Colon (tissue), 2 donors: Measurements from ENCODE around the gene BGN.

Source experiments
- FAIRE-seq: peaks from 2 replicates; lab custom pipeline; 2012; peaks lifted over from hg19 to GRCh38; lab: Jason Lieb, UNC
- donor health status: control.
- donor health status: control.

BGN gene

DNA sequence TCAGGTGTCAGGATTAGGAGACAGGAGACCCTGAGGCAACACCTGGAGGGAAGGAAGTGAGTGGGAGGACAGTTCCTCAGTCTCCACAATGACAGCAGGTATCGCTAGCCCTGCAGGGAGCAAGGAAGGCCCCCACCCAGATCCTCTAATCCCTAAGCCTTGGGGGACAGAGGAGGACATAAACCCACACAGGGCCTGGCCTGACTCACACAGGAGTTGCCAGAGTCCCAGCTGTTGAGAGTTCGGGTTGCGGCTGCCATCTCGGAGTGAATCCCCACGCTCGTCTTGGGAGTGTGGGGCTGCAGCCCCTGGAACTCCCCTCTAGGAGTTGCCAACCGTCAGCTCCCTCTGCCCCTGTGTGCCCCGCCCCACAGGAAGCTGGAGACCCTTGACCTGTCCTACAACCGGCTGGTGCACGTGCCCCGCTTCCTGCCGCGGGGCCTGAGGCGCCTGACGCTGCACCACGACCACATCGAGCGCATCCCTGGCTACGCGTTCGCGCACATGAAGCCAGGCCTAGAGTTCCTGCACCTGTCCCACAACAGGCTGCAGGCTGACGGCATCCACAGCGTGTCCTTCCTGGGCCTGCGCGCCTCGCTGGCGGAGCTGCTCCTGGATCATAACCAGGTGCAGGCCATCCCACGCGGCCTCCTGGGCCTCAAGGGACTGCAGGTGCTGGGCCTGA, 9.2 kb upstream of the BGN start:
- FAIRE-seq, result no peak

DNA sequence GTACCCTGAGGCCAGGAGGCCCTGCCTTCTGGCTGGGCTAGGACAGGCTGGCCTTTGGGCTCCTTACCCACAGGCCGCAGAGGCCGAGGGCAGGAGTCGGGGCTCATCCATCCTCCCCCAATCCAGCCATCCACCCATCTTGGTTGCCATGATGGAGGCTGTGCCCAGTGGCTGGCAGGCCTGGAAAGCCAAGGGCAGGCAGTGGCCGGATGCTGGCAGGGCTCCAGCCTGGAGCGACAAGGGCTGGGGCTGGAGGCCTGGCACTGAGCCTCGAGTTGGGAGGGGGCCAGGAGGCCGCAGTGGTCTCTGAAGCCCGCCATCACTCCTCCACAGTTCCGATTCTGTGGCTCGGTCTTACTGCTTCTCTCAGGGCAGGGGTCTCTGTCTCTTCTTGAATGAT, 8.6 kb upstream of the BGN start:
- FAIRE-seq, result no peak

DNA sequence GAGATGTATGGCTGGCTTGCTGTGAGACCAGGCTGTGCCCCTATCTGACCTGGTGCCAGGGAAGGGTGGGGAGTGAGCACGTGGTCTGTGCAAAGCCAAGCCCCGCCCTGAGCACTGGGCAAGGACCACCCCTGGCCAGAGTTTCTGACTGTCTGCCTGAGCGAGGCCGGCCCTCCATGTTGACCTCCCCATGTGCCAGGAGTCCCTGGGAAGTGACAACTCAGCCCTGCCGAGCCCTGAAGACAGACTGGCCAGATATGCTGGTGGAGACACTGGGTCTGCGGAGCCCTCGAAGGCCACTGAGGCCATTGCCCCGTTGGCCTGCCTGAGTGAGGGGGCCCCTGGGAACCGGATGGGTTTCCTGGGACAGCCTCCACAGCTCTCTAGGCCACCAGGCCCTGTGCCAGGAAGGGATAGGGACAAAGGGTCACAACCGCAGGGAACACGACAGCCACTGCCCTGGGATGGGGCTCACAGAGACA, 7.1 kb upstream of the BGN start:
- FAIRE-seq, result no peak

DNA sequence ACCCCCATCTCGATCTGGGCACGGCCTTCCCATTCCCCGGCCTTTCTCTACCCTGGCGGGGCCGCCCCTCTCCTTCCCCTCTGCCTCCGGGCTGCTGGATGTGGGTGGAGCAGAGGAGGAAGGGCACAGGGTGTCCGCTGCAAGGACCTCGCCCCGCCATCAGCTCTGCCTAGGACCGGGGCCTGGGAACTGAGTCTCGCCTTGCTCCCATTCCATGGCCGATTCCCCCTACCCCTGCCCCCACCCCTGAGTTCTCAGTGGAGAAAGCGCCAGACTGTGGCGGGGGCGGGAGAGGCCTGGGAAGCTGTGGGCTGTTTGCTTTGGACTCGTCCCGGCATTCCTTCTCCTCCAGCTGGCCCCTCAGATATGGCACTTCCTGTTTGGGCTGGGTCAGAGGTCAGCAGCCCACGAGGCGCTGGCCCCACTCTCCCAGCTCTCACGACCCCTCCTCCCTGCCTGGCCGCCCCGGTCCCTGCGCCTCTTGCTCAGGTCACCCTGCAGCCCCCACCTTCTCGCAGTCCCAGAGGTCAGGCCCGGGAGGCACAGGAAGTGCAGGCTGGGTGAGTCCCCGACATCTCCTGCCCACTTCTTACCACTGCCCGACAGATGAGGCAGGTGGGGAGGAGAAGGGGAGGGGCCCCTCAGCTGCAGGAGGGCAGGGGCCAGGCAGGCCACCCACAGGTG, 6.4 kb upstream of the BGN start:
- FAIRE-seq, result no peak

DNA sequence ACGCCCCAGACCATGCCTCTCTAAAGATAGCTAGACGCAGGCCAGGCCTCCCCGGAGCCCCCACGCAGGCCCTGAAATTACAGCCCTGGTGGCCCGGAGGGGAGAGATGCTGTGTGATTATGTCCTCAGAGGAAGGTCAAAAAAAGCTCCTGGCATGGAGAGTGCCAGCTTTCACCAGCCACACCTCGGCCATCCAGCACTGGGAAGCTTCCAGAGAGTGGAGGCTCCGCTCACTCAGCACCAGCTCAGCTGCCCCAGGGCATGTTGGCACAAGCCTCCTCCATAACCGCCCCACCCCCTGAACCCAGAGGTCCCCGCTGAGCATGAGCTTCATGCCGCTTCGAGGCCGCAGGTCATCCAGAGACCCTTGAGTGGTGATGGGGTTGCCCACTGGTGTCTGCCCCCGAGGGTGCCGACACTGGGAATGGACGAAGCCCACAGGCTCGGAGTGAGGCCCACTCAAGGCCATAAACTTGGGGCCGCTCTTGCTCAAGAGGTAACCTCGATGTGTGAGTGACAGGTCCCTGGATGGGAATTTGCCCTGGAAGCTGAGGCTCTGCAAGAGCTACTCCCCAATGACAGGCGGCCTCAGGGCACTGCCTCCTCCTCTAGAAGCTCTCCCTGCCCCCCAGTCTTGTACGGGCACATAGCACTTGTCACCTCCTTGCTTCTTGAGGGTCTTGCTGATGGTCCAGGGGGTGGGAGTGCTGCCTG, 4.4 kb upstream of the BGN start:
- no peak for FAIRE-seq

DNA sequence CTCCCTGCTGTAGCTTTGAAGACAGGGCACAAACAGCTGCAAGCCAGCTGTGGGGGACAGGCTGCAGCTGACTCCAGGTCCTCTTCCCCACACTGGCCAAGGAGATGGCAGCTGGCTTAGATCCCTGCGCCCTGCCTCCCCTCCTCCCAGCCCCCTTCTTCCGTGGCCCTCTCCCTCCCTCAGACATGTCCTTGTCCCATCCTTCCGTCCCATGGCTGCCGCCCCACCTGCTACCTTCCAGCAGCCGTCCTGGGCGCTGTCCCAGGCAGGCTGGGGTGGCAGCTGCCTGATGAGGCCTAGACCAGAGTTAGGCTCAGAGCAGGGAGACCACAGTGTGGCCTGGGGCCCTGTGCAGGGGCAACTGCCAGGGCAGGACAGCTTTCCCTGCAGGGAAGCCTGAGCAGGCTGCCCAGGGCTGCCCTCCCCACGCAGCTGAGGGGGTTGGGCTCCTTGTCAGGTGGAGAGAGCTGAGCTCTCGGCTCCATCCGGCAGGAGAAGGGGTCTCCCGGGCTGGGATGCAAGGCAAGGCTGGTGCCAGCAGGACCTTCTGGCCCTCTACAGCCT, 3.3 kb upstream of the BGN start:
- FAIRE-seq, result no peak

DNA sequence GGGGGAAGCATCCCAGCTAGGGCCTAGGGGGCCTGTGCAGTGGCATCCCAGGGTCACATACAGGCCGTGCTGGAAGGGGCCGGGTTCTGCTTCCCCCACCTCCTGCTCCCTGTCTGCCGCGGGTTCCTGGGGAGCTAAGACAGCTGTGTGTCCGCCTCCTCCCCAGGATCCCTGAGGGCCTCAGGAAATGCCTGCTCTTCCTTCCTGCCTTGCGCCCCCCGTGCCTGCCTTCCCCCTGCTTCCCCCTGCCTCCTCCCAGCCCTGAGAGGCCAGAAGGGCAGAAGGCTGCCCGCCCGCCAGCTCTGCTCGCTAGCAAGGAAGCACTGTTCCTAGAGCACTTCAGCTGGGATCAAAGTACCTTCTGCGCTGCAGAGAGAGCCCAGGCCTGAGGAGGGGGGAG, 2.9 kb upstream of the BGN start:
- no peak for FAIRE-seq

DNA sequence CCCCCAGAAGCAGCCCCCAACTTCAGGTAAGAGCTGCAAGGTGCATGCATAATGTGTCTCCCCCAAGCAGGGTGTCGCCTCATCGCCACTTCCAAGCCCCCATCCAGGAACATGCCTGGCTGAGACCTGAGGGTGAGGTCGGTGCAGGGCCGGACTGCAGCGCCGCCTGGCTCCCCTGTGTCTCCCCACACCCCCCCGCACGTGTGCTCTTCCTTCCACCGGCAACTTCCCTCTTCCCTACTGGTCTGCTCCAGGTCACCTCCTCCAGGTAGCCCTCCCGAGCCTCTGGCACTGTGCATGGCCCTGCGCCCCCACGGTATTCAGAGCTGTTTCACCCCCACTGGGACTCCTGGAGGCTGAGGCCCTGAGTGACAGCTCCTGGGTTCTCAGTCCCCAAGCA, 2.2 kb upstream of the BGN start:
- no peak for FAIRE-seq

DNA sequence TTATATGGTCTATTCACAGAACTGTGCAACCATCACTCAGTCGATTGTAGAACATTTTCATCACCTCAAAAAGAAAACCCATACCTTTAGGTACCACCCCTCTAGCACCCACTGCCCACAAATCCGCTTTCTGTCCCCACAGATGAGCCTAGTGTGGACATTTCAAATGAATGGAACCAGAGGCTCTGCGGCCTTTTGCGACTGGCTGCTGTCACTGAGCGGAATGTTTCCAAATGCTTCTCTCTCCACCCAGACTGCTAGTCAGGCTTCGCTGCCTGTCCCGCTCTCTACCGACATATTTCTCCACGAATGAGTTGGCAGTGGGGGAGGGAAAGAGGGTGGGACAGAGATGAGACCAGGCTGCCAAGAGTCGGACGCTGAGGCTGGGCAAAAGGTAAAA, 1.7 kb upstream of the BGN start:
- FAIRE-seq, result no peak

DNA sequence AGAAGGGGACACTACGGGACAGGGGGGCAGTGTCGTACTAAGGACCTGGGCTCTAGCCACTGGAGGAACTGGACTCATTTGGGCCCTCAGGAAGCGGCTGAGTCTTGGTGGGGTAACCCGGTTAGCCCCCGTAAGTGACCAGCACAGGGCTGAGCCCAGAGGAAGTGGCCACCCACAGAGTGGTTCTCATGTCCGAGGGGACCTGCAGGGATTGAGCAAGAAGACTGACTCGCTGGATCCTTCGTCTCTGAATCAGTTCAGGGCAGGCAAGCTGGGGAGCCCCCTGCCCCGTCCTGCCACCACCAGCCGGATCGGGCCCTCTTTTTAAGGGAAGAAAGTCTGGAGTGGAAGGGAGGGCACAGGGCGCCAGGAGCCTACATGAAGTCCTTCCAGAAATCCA, 719 bp upstream of the BGN start:
- FAIRE-seq, result no peak

DNA sequence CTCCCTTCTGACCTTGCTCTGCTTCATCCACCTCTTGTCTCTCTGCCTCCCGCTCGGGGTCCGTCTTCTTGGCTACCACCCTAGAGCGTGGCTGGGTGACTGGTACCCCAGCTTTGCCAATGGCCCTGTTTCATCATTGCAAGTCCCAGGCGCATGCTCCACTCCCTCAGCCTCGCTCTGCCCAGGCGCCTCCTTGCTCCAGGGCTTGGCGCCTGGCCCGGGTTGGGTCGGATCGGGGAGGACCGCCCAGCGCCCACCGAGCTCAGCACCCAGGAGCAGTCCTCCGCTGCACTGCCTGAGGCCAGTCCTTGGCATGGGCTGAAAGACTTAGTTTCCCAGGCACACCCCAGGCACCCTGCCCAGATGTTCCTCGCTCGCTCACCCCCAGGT, 577 bp downstream of the BGN start:
- FAIRE-seq, result no peak

DNA sequence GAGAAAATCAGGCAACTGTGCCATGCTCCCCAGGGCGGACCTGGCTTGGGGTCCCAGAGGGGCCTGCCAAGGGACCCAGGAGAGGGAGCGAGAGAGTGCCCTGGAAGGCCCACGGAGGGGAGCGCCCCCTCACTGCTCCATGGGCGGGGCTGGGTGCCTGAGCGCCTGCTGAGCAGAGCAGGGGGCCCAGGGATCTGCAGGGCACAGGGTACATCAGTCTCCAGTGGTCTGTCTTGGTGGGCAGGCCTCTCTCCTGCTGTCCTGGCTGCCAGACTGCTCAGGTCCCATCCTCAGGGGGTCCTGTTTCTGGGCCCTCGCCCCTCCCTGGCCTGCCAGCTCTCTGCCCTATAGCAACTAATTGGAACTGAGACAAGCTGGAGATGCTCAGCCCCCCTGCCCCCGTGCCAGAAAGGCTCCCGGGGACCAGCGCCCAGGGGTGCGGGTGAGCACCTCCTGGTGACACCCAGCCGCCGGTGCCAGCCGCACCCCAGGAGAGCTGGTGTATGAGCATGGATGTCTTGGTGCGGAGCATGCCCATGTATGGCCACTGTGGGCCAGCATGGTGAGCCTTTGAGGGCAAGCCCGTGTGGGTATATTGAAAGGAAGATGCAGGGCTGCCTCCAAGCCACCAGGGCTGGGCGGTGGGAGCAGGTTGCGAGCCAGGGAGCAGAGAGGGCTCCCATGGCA, 1.3 kb downstream of the BGN start:
- no peak for FAIRE-seq

DNA sequence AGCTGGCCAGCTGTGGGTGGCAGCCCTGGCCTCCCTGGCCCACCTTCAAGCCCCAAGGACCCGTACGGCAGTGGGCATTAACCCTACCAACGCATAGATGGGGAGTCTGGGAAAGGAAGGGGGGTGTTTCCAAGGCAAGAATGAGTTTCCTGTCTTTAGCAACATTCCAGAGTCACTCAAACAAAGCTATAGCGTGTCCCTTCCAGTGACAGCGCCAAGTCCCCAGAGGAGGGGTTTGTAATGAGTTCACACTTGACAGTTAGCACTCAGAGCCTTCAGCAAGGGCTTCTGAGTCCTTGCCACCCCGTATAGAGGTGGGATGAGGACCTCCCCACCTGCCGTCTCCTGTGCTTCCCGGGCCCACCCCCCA, 1.8 kb downstream of the BGN start:
- FAIRE-seq, result no peak

DNA sequence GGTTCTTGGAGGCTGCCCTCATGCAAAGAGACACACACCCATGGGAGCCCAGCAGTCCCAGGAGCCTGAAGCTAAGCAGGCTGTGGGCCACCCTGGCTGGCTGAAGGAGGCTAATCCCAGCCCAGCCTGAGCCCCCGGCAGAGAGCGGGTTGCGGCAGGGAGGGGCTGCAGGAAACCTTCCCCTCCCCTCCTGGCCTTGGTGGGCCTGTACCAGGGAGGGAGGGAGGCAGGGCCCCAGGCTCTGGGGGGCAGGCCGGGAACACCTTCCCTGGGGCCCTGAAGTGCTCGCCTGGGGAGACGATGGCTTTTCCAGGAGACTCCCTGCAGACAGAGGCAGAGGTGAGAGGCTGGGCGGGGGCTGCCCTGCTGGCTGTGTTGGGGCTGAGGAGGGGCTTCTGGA, 3.7 kb downstream of the BGN start:
- no peak for FAIRE-seq

DNA sequence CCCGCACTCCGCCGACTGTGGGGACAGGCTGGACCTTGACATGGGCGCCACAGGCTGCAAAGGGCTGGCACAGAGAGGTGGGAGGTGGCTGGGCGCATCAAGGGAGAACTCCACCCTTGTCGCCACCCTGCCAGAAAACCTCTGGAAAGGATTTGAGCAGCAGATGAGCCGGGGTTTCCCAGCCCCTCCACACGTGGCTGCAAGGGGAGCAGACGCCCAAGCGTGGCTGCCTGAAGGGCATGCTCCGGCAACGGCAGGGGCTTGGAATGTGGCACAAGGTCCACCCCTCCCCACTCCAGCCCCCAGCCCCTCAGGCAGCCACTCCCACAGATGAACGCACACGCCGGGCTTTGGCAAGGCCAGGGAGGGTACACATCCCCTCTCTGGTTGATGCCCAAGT, 4.6 kb downstream of the BGN start:
- FAIRE-seq, result no peak

DNA sequence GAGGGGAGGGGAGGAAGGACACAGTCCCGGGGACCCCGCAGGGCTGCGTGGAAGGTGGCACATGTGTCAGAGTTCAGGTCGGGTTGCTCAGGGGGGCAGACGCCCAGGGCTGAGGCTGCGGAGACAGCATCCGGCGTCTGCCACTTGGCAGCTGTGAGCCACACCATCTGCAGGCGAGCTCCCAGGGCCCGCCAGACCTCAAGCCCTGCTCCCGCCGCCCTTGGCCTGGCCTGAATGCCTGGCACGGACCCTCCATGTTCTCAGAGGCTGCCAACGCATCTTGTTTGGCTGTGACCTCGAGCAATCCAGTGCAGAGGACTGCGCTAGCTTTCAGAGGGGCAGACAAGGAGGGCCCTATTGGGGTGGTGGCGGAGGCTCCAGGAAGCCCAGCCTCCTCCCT, 5.1 kb downstream of the BGN start:
- FAIRE-seq, result no peak

DNA sequence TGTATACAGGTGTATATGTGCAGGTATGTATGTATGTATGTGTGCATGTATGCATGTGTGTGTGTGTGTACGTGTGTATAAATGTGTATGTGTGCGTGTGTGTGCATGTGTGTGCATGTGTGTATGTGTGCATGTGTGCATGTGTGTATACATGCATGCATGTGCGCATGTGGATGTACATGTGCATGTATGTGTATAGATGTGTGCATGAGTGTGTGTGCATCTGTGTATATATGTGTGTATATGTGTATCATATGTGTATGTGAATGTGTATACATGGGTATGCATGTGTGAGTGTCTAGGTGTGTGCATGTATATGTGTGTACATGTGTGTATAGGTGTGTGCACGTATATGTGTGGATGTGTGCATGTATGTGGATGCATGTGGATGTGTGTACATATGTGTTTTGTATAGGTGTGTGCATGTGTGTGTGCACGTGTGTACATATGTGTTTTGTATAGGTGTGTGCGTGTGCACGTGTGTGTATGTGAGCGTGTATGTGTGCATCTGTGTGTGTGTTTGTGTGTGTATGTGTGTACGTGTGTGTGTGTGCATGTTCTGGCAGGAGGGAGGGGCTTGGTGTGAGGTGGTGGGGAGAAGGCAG, 6.0 kb downstream of the BGN start:
- FAIRE-seq, result no peak

DNA sequence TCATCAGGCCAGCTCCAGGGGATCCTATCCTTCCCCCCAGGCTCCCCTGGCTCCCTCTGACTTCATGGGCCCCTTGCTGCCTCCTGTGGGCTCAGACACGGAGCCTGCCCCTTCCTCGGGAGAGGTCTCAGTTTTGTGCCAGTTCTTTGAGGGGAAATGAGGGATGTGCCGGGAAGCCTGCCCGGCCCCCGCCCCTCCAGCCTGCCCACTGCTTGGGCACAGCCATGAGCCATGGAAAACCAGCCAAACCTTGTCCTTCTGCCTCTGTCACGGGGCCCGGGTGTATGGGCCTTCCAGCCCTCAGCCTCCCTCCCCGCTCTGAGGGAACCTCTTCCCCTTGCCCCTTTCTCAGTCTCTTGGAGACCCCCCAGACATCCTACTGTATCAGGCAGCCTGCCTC, 6.8 kb downstream of the BGN start:
- no peak for FAIRE-seq

DNA sequence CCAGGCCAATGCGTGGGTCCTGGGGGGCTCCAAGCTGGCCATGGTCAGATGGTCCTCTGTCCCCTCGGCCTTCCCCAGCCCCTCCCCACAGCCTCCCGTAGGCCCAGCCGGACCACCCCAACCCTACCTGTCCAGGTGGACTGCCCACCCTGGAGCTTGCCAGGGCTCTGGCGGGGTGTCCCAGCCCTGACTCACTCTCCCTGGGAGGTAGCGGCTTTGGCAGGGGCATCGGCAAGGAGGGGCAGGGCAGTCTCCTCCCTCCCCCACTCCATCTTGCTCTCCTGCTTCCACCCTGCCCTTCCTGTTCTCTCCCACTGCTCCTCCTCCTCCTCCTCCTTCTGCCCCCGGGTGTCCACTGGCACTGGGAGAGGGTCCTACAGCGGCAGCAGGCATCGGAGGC, 7.4 kb downstream of the BGN start:
- no peak for FAIRE-seq

DNA sequence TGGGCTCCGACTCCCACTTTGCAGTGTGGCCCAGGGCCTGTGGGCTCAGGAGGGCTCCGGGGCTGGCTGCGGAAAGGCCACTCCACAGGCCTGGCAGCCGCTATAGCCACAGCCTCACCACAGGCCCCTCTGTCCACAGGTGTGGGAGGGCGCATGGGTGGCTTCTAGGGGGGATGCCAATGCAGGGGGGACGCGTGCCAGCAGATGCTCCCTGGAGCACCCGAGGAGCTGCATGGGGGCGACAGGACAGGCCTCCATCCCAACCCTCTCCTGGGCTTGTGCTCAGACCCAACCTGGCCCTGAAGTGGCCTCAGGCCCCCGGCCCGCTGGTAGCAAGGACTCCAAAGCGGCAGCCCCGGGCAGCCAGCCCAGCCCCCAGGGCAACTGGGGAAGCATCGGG, 8.0 kb downstream of the BGN start:
- no peak for FAIRE-seq

DNA sequence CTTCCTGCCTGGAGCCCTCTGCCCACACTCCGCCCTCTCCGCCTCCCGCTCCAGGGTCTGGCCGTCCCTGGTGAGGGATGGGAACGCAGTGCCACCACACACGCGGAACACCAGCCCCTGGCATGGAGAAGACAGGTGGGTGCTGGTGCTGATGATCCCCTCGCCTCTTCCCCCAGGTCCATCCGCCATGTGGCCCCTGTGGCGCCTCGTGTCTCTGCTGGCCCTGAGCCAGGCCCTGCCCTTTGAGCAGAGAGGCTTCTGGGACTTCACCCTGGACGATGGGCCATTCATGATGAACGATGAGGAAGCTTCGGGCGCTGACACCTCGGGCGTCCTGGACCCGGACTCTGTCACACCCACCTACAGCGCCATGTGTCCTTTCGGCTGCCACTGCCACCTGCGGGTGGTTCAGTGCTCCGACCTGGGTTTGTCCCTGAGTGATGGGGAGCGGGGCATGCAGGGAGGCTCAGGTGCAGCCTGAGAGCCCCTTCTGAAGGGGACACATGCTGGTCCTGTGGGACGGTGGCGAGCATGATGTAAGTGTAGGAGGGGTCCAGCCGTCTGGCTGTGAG, 9.8 kb downstream of the BGN start:
- FAIRE-seq, result no peak

DNA sequence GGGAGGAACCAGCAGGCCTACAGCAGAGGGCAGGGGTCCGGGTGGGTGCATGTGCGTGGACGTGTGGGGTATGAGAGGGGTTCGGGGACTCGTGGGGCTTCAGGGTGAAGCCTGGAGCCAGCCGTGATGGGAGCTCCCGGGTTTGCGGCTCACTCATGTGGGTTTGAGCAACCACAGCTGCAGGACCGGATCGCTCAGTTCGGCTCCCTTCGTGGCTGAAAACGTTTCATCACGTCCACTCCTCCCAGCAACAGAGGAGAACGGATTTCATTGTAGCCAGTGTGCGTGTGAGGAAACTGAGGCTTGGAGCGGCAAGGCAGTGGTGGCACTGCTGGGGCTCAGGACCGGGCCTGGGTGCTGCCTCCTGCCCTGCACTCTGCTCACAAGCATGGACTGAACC, 10.6 kb downstream of the BGN start:
- FAIRE-seq, result no peak
